NCI-H748 (cell line): ENCODE results near the gene INPP4B.

ENCODE experiments used
- DNase-seq: peaks from one replicate; lab custom pipeline; 2025; ENCODE audit not compliant: unreplicated experiment; lab: John Stamatoyannopoulos, UW

The INPP4B gene

GRCh38 chr4:142043509-142043908 is 802.6 kb downstream of the INPP4B start:
- no peak for DNase-seq

GRCh38 chr4:142041788-142042187 is 804.3 kb downstream of the INPP4B start:
- no peak for DNase-seq

GRCh38 chr4:142040043-142040442 is 806.1 kb downstream of the INPP4B start:
- DNase-seq = no peak

GRCh38 chr4:142036795-142037583 is 809.1 kb downstream of the INPP4B start:
- no peak for DNase-seq

- no peak for DNase-seq
Measured at GRCh38 chr4:142035566-142035965, 810.5 kb downstream of the INPP4B start.

GRCh38 chr4:142034101-142034500 is 812.0 kb downstream of the INPP4B start:
- no peak for DNase-seq

GRCh38 chr4:142030010-142030409 is 816.1 kb downstream of the INPP4B start:
- DNase-seq = no peak

- no peak for DNase-seq
Measured at GRCh38 chr4:142021761-142022160, 824.3 kb downstream of the INPP4B start.

- no peak for DNase-seq
Measured at GRCh38 chr4:142021181-142021580, 824.9 kb downstream of the INPP4B start.

- no peak for DNase-seq
Measured at GRCh38 chr4:142016031-142016430, 830.1 kb downstream of the INPP4B start.

GRCh38 chr4:142009751-142010150 is 836.4 kb downstream of the INPP4B start:
- no peak for DNase-seq

- no peak for DNase-seq
Measured at GRCh38 chr4:142005519-142005918, 840.6 kb downstream of the INPP4B start.

- no peak for DNase-seq
Measured at GRCh38 chr4:141999446-142000143, 846.5 kb downstream of the INPP4B start.

GRCh38 chr4:141995056-141995455 is 851.0 kb downstream of the INPP4B start:
- no peak for DNase-seq

- no peak for DNase-seq
Measured at GRCh38 chr4:141977433-141977832, 868.7 kb downstream of the INPP4B start.
